ENCODE measurements around the gene TMEM147.

TMEM147 gene, protein sequence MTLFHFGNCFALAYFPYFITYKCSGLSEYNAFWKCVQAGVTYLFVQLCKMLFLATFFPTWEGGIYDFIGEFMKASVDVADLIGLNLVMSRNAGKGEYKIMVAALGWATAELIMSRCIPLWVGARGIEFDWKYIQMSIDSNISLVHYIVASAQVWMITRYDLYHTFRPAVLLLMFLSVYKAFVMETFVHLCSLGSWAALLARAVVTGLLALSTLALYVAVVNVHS

DNA sequence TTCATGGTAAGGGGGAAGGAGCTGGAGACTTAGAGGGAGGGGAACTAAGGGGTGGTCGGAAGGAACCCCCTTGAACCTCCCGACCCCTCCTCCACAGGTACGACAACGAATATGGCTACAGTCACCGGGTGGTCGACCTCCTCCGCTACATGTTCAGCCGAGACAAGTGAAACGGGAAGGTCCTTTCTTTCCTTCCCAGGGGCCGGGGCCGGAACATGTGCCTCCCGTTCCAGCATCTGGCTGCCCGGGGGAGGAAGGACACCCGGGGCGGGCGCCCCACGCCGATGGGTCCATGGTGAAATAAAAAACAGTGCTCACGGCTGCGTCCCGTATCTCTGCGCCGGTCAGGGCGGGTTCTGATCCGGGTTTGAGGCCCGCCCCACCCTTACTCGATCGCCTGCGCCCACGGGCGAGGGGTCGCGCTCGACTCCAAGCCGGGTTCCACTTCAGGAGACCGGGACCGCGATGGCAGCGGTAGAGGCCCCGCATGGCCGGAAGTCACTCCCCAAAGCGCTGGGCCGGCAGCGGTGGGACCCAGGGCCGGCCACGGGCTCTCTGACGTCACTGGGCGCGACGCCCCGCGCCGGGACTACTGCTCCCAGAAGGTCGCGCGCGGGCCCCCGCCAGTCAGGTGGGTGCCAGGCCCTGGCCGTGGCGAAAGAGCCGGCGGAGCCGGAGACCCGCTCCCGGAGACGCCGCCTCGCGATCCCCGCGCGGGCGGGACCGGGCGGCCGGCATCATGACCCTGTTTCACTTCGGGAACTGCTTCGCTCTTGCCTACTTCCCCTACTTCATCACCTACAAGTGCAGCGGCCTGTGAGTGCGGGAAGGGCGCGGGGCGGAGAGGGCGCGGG lies at the start of gene TMEM147:
Gene TMEM147, plus strand, starts transcription at position 626 of the 854 bp plus-strand sequence. Its CDS starts 114 bp downstream, at position 740.
- DNase-seq: peak; percentile 72

DNA sequence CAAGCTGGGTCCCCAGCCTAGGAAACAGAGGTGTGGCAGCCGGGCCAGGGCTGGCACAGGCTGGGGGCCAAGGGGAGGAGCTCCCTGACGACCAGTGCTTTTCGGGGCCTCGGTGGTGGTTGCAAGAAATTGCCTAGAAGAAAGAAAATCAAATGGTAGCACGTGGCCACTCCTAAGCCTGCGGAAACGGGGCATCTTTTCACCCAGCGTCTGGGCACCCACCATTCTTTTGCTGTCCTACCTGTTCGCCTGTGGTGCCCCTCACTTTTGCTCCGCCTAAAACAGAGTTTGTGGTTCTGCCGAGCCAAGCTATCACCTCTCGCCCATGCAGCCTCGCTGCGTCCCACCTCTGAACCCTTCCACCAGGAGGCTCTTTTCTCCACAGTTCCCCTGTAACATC lies 48.0 kb upstream of the TMEM147 start:
- DNase-seq: no peak

DNA sequence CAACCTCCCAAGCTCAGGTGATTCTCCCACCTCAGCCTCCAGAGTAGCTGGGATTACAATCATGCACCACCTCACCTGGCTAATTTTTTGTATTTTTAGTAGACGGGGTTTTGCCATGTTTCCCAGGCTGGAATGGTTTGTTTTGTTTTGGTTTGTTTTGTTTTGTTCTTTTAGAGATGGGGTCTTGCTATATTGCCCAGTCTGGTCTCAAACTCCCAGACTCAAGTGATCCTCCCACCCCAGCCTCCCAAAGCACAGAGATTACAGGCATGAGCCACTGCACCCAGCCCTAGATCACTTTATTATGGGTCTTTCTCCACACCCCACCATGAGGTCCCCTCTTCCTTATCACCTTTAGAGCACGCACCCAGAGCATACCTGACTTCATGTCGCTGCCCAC lies 47.2 kb upstream of the TMEM147 start:
- DNase-seq: no peak

DNA sequence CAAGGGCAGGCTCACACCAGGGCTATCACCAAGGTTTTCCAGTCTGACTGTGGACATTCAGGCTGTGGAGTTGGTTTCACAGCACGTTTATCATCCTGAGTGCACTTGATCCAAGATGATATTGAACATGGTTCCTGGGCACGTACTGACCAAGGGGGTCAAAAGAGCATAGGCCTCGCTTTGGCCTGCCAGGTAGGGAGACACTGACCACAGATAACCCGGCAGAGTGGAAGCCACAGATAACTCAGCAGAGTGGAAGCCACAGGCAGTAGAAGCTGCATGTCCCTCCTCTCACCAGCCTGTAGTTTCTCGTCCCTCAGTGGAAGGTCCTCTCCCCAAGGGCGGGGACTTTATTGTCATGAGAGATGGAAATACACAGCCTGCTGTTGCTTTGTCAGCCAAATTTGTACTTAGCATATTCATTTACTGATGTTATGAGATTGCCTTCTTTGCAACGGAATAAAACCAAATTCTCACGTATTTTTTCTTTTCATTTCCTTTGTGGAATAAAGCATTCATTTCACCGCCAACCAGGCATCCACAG lies 46.4 kb upstream of the TMEM147 start:
- DNase-seq: no peak

DNA sequence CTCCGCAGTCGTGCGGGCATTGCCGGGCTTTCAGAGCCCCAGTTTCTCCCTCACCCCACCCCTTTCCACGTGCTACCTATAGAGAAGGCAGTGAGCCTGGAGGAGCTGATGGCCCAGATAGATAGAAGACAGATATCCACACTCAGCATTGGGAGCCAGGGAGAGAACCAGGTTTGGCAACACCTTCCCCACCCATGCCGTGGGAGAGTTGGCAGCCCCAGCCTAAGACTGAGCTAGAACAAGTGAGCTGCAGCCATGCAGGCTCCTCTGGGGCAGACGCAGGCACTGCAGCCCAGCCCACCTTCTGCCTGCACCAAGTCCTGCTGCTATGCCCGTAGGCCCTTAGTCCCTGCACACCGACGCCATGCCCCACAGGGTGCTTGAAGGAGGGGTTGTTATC lies 44.8 kb upstream of the TMEM147 start:
- no peak for DNase-seq

DNA sequence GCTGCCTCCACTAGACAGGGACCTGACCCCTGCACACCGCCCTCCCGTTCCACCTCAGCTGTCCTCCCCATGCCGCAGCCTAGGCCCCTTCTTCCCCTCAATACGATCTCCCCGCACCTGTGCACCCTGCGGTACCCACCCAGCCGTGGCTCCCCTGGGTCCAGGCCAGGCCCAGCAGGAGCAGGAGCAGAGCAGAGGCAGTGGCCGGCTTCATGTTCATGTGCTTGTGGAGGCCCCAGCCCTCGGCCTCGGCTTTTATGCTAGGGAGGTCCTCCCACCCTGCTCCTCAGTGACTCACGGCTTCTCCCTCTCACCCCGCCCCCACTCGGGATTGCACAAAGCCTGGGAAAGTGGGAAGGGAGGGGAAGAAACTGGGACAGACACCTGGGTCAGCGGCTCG lies 43.7 kb upstream of the TMEM147 start:
- no peak for DNase-seq

DNA sequence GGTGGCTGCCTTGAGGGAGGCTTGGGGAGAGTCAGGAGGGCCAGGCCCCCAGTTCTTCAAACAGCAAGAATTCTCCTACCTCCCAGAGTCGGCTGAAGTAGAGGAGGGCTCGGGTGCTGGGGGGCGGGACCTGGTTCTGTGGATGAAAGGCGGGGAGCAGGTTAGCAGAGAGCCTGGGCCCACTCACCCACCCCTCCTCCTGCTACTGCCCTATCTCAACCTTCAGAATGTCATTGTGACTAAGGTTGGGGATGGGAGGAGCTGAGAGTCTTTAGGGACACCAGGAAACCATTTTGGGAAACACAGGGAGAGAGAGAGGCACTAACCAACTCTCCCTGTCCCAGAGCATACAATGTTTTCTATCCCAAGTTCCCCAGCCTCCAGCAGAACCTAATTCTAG lies 42.7 kb upstream of the TMEM147 start:
- DNase-seq: no peak

GRCh38 chr19:35506011-35506410 lies 39.4 kb upstream of the TMEM147 start:
- no peak for DNase-seq

- DNase-seq: no peak
Measured at GRCh38 chr19:35507561-35507960, 37.9 kb upstream of the TMEM147 start.

DNA sequence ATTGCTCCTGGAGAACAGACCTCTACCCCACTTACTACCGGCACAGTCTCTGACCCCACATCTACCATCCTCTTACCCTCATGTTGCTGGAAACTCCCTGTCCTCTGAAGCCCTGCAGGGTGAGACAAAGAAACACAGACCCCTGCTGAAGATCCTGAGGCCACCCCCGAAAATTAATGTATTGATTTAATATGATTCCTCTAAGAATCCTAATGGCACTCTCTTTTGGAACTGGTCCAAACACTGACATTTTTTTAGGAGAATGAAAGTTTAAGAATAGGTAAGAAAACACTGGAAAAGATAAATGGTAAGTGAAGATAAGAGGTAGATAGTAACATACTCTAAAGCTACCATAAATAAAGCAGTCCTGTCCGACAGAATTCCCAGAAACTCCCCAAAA lies 37.3 kb upstream of the TMEM147 start:
- no peak for DNase-seq

GRCh38 chr19:35509018-35509652 lies 36.3 kb upstream of the TMEM147 start:
- no peak for DNase-seq

DNA sequence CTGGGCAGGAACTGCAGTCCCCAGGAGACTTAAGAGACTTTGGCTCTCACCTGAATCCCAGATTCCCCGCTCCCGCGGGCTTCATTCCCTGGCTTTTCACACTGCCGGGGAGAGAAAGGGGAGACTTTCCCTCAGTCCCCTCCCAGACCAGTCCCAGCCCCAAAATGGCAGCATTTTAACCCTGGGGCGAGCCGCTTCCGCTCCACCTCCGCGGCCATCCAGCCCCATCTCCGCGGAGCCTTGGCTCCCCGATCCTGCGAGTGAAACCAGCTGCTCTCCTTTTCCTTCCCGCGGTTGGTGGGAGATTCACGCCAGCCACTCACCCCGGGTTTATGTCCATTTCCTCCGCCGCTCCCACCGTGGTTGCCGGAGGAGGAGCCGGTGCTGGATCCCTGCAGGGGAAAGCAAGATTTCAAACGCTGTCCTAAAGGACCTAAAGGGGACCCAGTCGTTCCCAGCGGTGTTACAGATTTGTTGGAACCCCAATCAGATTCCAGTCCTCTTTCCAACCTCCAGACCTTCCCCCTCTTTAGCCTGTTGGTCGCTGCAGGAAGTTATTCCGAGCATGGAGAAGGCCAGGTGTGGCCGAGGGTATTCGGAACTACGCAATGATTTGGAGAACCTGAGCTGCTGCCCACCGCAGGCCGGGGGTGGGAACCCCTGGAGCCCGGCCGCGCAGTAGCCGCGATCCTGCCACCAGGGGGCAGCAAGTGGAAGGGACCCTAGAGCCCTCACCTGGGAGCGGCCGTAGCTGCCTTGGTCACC lies 35.4 kb upstream of the TMEM147 start:
- peak; percentile 44 for DNase-seq

DNA sequence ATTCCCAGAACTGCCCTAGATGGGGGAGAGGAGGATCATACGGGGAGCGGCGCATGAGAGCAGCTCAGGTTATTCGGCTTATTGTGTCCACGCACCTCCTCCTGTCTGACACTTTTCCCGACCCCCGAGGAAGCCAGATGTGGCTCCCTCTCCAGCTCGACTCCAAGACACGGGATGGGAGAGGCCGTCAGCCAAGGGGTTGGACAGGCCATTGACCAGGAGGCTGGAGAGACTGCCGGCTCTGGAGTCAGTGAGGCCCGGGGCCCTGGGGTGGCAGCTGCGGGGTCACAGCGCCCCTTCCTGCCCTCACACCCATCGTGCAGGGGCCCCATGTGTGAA lies 34.8 kb upstream of the TMEM147 start:
- no peak for DNase-seq

- DNase-seq: no peak
Measured at GRCh38 chr19:35511337-35511736, 34.1 kb upstream of the TMEM147 start.

DNA sequence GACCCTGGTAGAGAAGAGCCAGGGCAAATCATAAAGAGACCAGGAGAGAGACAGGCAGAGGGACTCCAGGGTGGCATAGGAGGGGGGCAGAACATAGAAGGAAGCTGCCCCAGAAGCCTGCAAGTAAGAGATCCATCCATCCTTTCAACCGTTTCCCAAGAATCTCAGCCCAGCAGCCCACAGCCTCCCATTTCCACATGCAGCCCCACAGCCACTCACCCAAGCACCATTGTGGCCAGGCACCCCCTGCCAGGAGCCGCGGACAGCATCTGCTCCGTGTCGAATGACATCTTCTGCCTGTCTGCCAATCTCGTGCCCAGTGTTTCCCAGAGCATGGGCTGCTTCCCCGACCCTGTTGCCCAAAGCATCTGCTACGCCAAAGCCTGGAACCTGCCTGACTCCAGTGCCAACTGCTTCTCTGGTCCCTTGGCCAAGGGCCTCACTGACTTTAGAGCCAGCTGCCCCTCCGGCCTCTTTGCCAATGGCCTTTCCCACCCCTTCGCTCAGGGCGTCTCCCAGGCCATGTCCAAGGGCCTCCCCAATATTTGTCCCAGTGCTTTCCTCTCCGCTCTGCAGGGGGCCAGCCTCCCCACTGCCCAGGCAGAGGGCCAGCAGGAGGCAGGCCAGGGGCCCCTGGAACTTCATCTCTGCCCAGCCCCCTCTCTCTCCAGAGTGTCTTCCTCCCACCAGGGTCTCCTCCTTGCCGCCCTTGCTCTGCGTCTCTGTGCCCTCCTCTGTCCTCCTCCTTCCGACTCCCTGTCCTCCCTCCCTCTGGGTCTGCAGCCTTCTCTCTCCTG lies 32.4 kb upstream of the TMEM147 start:
- no peak for DNase-seq

GRCh38 chr19:35513628-35514281 lies 31.7 kb upstream of the TMEM147 start, which contains the start of gene DMKN:
Gene DMKN, minus strand, starts transcription at chr19:35513649. Its CDS starts 174 bp downstream, at chr19:35513475.
- no peak for DNase-seq

GRCh38 chr19:35514282-35514809 lies 31.1 kb upstream of the TMEM147 start:
- DNase-seq: no peak

GRCh38 chr19:35516310-35516709 lies 29.1 kb upstream of the TMEM147 start:
- no peak for DNase-seq

GRCh38 chr19:35517342-35517741 lies 28.1 kb upstream of the TMEM147 start:
- no peak for DNase-seq

DNA sequence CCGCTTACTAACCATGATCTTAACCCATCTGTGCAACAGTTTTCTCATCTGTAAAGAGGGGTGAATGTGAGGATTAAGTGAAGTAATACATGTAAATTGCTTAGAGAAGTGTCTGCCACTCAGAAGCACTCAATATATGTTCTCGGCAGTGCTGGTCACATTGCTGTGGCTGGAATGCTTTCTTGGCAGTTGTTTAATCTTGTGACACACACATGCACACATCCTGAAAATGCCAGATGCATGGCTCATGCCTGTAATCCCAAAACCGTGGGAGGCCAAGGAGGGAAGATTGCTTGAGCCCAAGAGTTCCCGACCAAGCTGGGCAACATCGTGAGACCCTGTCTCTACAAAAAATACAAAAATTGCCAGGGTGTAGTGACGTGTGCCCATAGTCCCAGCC lies 27.1 kb upstream of the TMEM147 start:
- no peak for DNase-seq

DNA sequence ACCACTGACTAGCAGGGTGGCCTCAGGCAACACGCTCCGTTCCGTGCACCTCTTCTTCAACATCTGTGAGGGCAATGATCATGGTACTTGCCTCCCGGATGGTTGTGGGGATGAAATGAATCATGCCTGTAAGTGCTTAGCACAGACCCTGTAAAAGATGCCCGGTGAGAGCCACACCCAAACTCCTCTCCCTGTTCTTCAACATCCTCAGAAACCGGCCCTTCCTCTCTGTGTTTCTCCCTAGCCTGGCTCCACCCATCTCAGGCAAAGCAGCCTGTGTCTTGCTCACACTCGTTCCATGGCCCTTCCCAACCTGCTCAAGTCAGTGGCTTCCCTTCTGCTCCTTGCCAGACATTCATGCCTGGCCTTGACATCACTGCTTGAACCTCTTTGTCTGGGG lies 26.1 kb upstream of the TMEM147 start:
- DNase-seq: no peak
